Measurements from ENCODE around the gene PPP1R15B.

PPP1R15B gene

DNA sequence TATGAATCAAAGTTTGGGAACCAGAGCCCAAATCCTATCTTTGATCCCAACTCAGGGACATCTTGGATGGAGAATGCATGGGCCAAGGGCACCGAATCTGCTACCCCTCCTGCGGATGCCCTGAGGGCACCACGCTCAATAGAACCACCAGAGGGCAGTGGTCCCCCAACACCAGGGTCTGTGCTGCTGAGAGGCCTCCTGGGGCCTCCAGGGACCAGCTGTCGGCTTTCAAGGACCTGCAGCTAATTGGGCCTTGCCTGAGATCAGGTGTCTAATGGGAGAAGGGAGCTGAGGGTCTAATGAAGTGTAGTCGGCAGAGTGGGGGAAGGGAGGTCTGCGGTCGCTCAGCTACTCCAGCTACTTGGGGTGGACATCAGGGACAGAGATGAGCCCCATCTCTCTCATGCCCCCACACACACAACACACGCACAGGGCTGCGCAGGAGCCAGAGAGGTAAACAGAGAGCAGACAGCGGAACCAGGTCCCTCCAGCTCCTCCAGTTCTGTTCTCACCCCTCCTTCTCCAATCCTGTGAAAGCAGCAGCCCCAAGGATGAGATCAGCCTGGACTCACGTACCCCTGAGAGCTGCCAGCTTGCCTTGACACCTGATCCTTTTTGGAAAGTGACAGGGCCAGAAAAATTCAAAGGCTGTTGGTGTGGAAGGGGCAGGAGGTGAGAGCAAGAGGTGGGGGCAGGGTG lies 34.9 kb upstream of the PPP1R15B start:
- TF ChIP-seq, protein P1, sequence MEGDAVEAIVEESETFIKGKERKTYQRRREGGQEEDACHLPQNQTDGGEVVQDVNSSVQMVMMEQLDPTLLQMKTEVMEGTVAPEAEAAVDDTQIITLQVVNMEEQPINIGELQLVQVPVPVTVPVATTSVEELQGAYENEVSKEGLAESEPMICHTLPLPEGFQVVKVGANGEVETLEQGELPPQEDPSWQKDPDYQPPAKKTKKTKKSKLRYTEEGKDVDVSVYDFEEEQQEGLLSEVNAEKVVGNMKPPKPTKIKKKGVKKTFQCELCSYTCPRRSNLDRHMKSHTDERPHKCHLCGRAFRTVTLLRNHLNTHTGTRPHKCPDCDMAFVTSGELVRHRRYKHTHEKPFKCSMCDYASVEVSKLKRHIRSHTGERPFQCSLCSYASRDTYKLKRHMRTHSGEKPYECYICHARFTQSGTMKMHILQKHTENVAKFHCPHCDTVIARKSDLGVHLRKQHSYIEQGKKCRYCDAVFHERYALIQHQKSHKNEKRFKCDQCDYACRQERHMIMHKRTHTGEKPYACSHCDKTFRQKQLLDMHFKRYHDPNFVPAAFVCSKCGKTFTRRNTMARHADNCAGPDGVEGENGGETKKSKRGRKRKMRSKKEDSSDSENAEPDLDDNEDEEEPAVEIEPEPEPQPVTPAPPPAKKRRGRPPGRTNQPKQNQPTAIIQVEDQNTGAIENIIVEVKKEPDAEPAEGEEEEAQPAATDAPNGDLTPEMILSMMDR (IDR thresholded peaks at IDR 0.05; ENCODE audit: control extremely low read depth, extremely low read depth, low read depth, missing control alignments) = peak; percentile 83
- DNase-seq (ENCODE audit: extremely low spot score) = peak; percentile 88
- ChIA-PET CTCF (interaction anchor here (0.8 to 43.1 kb wide), 24 partner anchors 5 to 496 kb away, joined by 3 to 1775 read pairs (median 4); partner anchors contain the start of genes MDM4 and PIK3C2B), POLR2A (no interaction called here)

DNA sequence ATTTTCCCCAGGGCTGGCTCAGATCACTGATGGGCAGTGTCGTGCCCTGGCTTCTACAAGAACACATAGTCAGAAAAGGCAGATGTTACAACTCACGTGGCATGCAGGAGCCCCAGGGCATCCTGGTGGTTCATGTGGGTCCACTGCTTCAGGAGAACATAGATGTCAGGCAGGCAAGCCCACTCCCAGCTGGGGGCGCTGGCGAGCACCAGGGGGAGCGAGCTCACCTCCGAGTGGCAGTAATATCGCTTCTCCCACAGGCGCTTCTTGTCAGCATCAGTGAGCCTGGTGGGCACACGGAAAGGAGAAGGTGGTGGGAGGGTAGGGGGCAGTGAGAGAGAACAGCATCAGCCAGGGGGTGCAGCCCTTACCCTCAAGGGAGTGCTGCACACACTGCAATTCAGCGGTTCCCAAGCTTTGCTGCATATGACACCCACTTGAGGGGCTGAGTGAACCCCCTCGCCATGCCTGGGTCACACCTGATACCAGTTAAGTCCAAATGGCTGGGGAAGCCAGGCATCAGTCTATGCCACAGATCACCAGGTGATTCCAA lies 34.3 kb upstream of the PPP1R15B start:
- ChIA-PET CTCF (interaction anchor here (0.7 to 43.1 kb wide), 20 partner anchors 6 to 496 kb away, joined by 3 to 1775 read pairs (median 4); partner anchors contain the start of genes MDM4 and PIK3C2B), POLR2A (no interaction called here)
- TF ChIP-seq, protein P1 (IDR thresholded peaks at IDR 0.05; ENCODE audit: control extremely low read depth, extremely low read depth, low read depth, missing control alignments) = peak; percentile 61
- DNase-seq (ENCODE audit: extremely low spot score) = peak; percentile 56

DNA sequence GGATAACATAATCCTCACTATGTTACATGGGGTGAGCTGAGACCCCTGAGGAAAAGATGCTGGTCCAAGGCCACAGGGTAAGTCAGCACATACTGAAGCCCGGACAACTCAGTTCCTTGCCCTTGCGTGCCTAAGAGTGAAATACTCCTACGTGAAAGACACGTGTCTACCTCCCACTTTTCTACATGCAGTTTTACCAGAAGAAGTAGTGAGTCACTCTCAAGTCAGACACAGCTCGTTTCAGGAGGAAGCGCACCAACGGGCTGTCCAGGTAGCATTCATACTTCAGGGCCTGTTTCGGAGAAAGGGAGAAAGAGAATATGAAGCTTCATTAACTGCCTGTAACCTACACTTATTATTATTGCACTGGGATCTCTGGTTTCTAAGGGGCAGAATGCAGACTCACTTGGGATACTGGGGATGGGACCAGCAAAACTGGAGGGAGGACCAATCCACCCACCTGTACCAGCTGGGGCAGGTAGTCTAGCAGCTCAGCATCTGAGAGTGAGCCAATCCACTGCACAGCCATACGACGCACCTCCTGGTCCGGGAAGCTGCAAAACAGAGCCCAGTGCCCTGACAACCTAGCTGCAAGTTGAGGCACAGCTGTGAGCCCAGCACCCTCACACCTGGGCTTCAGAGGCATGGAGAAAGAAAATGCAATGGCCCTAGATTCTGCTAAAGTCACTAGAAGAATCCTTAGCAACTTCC lies 32.4 kb upstream of the PPP1R15B start:
- ChIA-PET CTCF (interaction anchor here (1.6 to 43.1 kb wide), 6 partner anchors 7 to 364 kb away, joined by 4 to 1775 read pairs (median 330); partner anchors contain the start of gene PIK3C2B), POLR2A (no interaction called here)
- TF ChIP-seq, protein P1 (IDR thresholded peaks at IDR 0.05; ENCODE audit: control extremely low read depth, extremely low read depth, low read depth, missing control alignments) = no peak
- DNase-seq (ENCODE audit: extremely low spot score) = no peak

DNA sequence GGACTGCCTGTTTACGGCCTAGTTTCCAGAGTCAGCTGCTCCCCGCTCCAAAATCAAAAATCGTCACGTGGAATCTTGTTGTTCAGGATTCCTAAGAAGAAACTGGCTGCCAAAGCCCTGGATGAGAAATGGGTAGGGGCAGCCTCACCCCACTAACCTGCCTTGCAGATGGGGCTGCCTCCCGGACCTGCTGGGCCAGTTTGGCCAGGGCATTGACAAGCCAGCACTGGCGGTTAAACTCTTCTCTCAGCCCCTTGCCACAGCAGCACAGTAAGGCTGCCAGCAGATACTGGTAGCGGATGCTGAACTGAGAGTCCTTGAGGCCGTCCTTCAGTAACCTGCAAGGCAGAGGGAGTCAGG lies 31.6 kb upstream of the PPP1R15B start:
- ChIA-PET POLR2A (no interaction called here), CTCF (interaction anchor here (1.6 to 43.1 kb wide), 5 partner anchors 7 to 48 kb away, joined by 4 to 1775 read pairs (median 635); partner anchors contain the start of gene PIK3C2B)

DNA sequence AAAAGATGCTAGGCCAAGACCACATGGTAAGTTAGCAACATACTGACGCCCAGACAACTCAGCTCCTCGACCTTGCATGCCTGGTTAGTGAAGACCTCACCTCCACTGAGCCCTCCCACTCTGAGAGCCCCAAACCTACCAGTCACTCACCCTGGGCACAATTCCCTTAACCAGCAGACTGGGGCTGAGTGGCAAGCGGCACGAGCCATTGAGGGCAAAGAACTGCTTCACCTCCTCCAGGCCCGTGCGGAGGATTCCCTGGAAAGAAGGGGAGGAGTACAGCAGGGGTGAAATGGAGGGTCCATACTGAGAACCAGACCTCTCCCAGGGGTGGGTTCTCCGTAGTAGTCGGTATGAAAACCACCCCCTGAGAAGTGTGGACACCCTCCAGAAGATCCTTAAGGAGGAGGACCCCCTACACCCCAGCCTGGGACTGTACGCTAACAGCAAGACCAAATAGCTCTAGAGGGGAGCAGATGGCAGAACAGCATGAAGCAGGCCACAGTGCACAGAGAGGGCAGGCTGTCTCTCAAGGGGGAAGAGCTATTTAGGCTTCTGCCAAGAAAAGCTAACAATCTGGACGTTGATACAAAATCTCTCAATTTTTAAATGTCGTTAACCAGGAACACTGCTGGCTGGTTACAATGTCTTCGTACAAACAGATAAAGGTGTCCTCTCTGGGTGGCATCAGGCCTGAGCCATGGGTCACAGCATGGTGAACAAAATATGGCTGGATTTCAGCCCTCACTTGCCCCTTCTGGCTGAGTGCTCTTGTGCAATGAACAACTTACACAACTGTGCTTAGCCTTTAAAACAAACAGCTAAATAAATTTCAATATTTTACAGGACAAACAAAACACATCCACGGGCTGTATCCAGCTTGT lies 31.0 kb upstream of the PPP1R15B start:
- CTCF ChIA-PET = interaction anchor here (1.0 to 43.1 kb wide), 7 partner anchors 6 to 364 kb away, joined by 3 to 1775 read pairs (median 6); partner anchors contain the start of gene PIK3C2B
- POLR2A ChIA-PET = no interaction called here

More for the DNA sequence above, 31.6 kb upstream of the PPP1R15B start:
- no peak for DNase-seq (ENCODE audit: extremely low spot score)
- TF ChIP-seq, protein P1 (IDR thresholded peaks at IDR 0.05; ENCODE audit: control extremely low read depth, extremely low read depth, low read depth, missing control alignments) = no peak

More for the DNA sequence above, 31.0 kb upstream of the PPP1R15B start:
- TF ChIP-seq, protein P1 (IDR thresholded peaks at IDR 0.05; ENCODE audit: control extremely low read depth, extremely low read depth, low read depth, missing control alignments) = no peak
- no peak for DNase-seq (ENCODE audit: extremely low spot score)

Data from GM10248 (cell line).